Small intestine (tissue), 7 donors: ENCODE results near the gene TLR1. TPM values are rescaled to one million over a fixed set of nuclear protein-coding genes. Genes with fewer than 3 reads are reported as not detected.
A peak's percentile ranks its signal among the peaks of the same experiment; 100 is the strongest.
"Not testable (repeated sequence)": the region's sequence is repeated elsewhere in the genome, so short reads cannot be mapped to it uniquely, and the experiment has no call there.

ENCODE experiments used
- DNase-seq, 2 donors: peaks; one replicate each; pipeline versions ENCODE4 v3.0.0 to v3.0.0-alpha.2; 2013
- FAIRE-seq: peaks from 2 replicates; lab custom pipeline; 2012; peaks lifted over from hg19 to GRCh38; lab: Jason Lieb, UNC
- H3K27ac ChIP-seq, 3 donors: one replicate each; pipeline ENCODE4 v1.5.1; 2013; ENCODE audit warnings: low read length in 2 of 3, mild to moderate bottlenecking in 2 of 3, control low read depth in 1 of 3, inconsistent platforms in 1 of 3, low read depth in 1 of 3, moderate library complexity in 1 of 3
- H3K27me3 ChIP-seq, 3 donors: one replicate each; pipeline ENCODE4 v1.6.1; 2013; ENCODE audit warnings: low read length in 3 of 3, inconsistent platforms in 1 of 3; ENCODE audit not compliant: control insufficient read depth in 3 of 3, insufficient read depth in 3 of 3
- H3K36me3 ChIP-seq, 3 donors: one replicate each; pipeline ENCODE4 v1.6.1; 2013; ENCODE audit warnings: low read length in 3 of 3, inconsistent platforms in 1 of 3, low read depth in 1 of 3, mild to moderate bottlenecking in 1 of 3, moderate library complexity in 1 of 3; ENCODE audit not compliant: control insufficient read depth in 3 of 3, insufficient read depth in 2 of 3
- H3K4me1 ChIP-seq, 3 donors: one replicate each; pipeline ENCODE4 v1.6.1; 2013; ENCODE audit warnings: low read length in 2 of 3, inconsistent platforms in 1 of 3, low read depth in 1 of 3, mild to moderate bottlenecking in 1 of 3, moderate library complexity in 1 of 3; ENCODE audit not compliant: control insufficient read depth in 3 of 3, insufficient read depth in 2 of 3
- H3K4me3 ChIP-seq, 3 donors: one replicate each; pipeline ENCODE4 v1.5.1; 2013; ENCODE audit warnings: low read length in 3 of 3, control low read depth in 1 of 3, inconsistent platforms in 1 of 3, low read depth in 1 of 3, mild to moderate bottlenecking in 1 of 3, moderate library complexity in 1 of 3
- H3K9me3 ChIP-seq, 2 donors: one replicate each; pipeline ENCODE4 v1.6.1; 2013; ENCODE audit warnings: low read depth in 1 of 2, low read length in 1 of 2; ENCODE audit not compliant: control insufficient read depth in 2 of 2, insufficient read depth in 1 of 2
- WGBS, 3 donors: extraction: QIAGEN DNeasy Blood & Tissue Kit; methylation state at CpG; one replicate each; pipeline ENCODE4 v1.1.7; 2013; 5-methylcytosine and 5-hydroxymethylcytosine counted together
- polyA plus RNA-seq, 4 donors: library from polyadenylated mRNA; stranded (reverse) in 3 of 4; unstranded in 1 of 4; fragments of 200-250 nt in 3 of 4; fragments of 120-200 nt in 1 of 4; gene quantifications; one replicate each; pipeline versions ENCODE4 v1.2.1 to v1.2.3, GENCODE V29; 2013
- donor health status: healthy with polysubstance abuse.
- donor health status: control.
- donor health status: control.
- donor health status: Bipolar disorder and iron deficiency.
- donor health status: healthy.

The TLR1 gene
- polyA plus RNA-seq, 4 donors = 0.54 to 4.6 (median 1.8) TPM

DNA sequence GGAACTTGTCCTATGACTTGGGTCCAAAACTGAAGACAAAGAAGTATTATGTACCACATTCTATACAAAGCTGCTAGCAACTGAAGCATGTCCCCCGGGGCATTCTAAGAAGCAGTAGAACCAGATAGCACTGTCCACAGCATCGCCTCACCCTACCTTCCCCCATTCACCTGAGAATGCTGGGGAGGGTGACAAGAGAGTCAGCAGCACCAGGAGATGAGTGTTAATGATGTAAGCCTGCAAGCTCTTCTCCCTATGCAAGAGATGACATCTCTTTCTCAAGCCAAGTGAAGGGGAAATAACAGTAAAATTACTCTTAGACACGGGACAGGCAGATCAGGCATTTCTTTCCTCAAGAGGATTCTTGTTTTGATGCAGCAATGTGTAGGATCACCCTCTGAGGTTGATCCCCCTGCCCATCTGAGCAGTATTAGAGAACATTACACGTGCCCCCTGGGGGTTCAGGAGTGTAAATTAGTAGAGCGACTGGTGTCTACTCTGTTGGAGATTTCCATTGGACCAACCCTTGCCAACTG, 13.9 kb upstream of the TLR1 start:
- Histone ChIP-seq H3K4me1 (peaks cover 0 to 2% (median 0%) of the 10 kb centered on the region in 3 donors), H3K27me3 (no peaks in the 10 kb centered on the region), H3K36me3 (no peaks in the 10 kb centered on the region), H3K9me3 (peaks cover 0 to 19% of the 10 kb centered on the region in 2 donors), H3K4me3 (no peak overlapping the region), H3K27ac (no peak overlapping the region)
- FAIRE-seq (no peak), DNase-seq (no peak)
- 41 to 69% (median 49%) methylated on average over 5 of the region's 5 CpGs for WGBS, 3 donors

DNA sequence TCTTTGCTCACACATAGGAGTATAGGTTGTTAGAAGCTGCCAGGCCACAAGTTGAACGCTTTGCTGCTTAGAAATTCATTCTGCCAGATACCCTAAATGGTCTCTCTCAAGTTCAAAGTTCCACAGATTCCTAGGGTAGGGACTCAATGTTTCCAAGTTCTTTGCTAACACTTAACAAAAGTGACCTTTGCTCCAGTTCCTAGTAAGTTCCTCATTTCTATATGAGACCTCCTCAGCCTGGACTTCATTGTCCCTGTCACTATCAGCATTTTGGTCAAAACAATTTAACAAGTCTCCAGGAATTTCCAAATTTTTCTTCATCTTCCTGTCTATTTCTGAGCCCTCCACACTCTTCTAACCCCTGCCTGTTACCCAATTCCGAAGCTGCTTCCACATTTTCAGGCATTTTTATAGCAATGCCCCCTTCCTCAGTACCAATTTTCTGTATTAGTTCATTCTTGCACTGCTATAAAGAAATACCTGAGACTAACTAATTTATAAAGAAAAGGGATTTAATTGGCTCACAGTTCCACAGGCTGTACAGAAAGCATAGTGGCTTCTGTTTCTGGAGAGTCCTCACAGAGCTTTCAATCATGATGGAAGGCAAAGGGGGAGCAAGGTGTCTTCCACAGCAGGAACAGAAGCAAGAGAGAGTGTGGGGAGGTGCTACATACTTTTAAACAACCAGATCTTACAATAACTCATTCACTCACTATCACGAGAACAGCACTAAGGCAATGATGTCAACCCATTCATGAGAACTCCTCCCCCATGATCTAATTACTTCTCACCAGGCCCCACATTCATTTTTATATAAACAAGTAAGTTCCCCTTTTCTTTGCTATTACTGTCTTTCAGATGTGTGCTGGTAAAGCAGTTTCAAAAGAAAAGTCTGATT, 11.5 kb upstream of the TLR1 start:
- no peaks in the 10 kb centered on the region for H3K36me3 ChIP-seq
- 60 to 61% (median 60%) methylated on average over 3 of the region's 3 CpGs for WGBS, 3 donors
- FAIRE-seq (no peak), DNase-seq (peak; percentile 19 to 26)
- H3K27ac ChIP-seq = no peak overlapping the region
- H3K9me3 ChIP-seq = peaks cover 0 to 14% of the 10 kb centered on the region in 2 donors
- no peaks in the 10 kb centered on the region for H3K27me3 ChIP-seq
- no peak overlapping the region for H3K4me3 ChIP-seq
- peaks cover 0 to 2% (median 0%) of the 10 kb centered on the region in 3 donors for H3K4me1 ChIP-seq

DNA sequence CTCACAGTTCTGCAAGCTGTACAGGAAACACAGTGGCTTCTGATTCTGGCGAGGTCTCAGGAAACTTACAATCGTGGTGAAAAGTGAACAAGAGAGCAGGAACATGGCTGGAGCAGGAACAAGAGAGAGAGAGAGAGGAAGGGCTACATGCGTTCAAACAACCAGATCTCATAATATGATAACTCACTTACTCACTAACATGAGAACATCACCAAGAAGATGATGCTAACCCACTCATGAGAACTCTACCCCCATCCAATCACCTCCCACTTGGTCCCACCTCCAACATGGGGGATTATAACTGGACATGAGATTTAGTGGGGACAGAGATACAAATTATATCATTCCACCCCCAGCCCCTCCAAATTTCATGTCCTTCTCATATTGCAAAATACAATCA, 9.8 kb upstream of the TLR1 start:
- Histone ChIP-seq H3K4me1 (no peaks in the 10 kb centered on the region), H3K27ac (no peak overlapping the region), H3K27me3 (no peaks in the 10 kb centered on the region), H3K9me3 (peaks cover 0 to 14% of the 10 kb centered on the region in 2 donors), H3K36me3 (no peaks in the 10 kb centered on the region), H3K4me3 (no peak overlapping the region)
- DNase-seq (no peak), FAIRE-seq (no peak)
- WGBS, 3 donors = 68 to 90% (median 80%) methylated on average over 3 of the region's 3 CpGs

DNA sequence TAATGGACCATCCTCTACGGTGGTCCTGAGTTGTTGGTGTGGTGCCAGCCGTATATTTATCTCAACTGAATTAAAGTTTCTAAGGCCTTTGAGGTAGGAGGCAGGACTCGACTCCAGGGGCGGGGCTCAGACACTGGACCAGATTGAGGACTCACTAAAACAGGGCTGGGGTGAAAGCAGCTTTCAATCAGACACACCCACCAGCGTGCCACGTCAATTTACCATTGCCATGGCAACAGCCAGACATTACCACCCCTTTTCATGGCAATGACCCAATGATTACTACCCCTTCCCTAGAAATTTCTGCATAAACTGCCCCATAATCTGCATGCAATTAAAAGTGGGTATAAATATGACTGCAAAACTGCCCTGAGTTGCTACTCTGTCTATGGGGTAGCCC, 6.7 kb upstream of the TLR1 start:
- Histone ChIP-seq H3K4me1 (no peaks in the 10 kb centered on the region), H3K4me3 (no peak overlapping the region), H3K9me3 (peaks cover 0 to 14% of the 10 kb centered on the region in 2 donors), H3K27me3 (no peaks in the 10 kb centered on the region), H3K27ac (no peak overlapping the region), H3K36me3 (no peaks in the 10 kb centered on the region)
- WGBS, 3 donors = 80 to 86% (median 84%) methylated on average over 6 of the region's 6 CpGs
- no peak for FAIRE-seq
- DNase-seq = no peak

DNA sequence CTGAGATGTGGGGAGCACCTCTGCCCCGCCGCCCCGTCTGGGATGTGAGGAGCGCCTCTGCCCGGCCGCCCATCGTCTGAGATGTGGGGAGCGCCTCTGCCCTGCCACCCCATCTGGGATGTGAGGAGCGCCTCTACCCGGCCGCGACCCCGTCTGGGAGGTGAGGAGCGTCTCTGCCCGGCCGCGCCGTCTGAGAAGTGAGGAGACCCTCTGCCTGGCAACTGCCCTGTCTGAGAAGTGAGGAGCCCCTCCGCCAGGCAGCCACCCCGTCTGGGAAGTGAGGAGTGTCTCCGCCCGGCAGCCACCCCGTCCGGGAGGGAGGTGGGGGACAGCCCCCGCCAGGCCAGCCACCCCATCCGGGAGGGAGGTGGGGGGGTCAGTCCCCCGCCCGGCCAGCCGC, 2.9 kb upstream of the TLR1 start:
- H3K4me1 ChIP-seq, DNase-seq, H3K36me3 ChIP-seq, H3K4me3 ChIP-seq, FAIRE-seq, H3K27ac ChIP-seq, H3K9me3 ChIP-seq, H3K27me3 ChIP-seq: not testable (repeated sequence)
- WGBS, 3 donors = 96 to 100% (median 98%) methylated on average over 8 to 29 of the region's 29 CpGs

DNA sequence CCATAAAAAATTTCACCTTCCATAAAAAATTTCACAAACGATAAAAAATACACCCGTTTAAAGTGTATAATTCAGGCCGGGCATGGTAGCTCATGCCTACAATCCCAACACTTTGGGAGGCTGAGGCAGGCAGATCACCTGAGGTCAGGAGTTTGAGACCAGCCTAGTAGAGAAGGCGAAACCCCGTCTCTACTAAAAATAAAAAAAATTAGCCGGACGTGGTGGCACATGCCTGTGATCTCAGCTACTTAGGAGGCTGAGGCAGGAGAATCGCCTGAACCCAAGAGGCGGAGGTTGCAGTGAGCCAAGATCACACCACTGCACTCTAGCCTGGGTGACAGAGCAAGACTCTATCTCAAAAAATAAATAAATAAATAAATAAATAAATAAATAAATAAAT, 1.7 kb upstream of the TLR1 start:
- H3K9me3 ChIP-seq = peaks cover 0 to 12% of the 10 kb centered on the region in 2 donors
- H3K36me3 ChIP-seq, DNase-seq, H3K4me1 ChIP-seq, H3K4me3 ChIP-seq, H3K27ac ChIP-seq, H3K27me3 ChIP-seq, FAIRE-seq: not testable (repeated sequence)
- 82 to 93% (median 90%) methylated on average over 9 of the region's 9 CpGs for WGBS, 3 donors

DNA sequence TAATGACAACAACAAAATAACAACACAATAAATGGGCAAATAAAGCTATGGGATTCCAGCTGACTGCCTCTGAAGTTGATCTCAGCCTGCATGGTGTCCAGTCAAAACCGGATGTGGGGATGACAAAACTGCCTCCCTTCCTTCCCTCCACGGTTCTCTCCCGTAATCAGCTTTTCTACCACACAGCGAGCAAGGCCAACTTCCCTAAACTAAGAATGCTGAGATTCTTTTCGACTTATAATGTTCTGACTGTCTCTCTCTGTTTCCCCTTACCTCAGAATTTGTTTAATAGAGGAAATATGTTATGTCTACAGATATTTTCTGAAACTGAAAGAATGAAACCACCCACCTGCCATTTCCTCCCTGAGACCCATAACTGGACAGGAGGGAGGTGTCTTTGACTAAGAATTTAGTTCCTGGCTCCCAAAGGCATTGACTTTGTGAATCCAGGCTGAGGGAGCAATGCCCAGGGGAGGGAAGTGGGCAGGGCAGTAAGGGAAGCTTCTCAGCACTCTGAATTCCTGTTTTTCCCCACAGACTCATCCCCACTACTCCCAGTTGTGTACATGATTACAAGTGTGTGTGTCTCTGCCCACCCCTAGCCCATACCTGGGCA, 1.0 kb upstream of the TLR1 start:
- H3K27me3 ChIP-seq = no peaks in the 10 kb centered on the region
- no peak overlapping the region for H3K4me3 ChIP-seq
- DNase-seq = peak in 1 of 2 donors; percentile 9
- H3K36me3 ChIP-seq = peaks cover 0 to 1% (median 0%) of the 10 kb centered on the region in 3 donors
- H3K27ac ChIP-seq = peak overlapping the region in 1 of 3 donors; percentile 57
- FAIRE-seq = no peak
- H3K4me1 ChIP-seq = peaks cover 0 to 10% (median 0%) of the 10 kb centered on the region in 3 donors
- H3K9me3 ChIP-seq = peaks cover 0 to 12% of the 10 kb centered on the region in 2 donors
- 47 to 84% (median 48%) methylated on average over 5 of the region's 5 CpGs for WGBS, 3 donors

DNA sequence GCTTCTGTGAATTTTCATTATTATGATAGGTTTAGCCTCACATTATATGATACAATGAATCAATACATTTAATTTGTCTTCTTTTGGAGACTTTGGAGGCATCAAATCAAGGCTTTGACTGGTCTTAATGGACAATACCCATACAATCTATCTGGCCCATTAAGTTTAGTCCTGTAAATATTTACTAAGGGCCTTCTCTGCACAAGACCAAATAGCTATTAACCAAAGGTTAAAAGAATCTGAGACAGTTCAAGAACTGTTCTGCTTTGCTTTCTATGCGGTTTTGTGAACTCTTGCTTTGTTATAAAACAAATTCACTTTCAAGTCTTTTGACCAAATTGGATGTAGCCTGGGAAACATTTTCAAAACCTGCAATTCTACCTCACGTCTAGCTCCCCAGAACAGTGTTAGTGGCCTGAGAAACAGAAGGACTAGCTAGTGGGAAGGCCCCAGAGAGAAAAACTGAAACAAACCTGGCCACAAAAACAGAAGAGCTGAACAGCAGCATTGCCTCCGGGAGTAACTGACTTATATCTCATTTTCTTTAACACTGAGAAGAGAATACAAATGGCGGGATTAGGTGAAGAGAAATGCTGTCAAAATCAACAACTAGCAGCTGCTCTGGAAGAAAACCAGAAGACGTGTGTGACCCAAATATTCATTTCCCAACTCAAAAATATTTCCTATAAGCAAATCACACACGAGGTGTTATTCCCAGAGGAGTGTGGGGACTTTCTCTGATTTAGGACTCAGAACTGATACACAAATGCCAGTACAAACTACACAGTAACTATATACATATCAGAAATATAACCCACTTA, 548 bp downstream of the TLR1 start:
- Histone ChIP-seq H3K27ac (peak overlapping the region; percentile 55 to 83 (median 61)), H3K9me3 (peaks cover 0 to 12% of the 10 kb centered on the region in 2 donors), H3K27me3 (no peaks in the 10 kb centered on the region), H3K36me3 (peaks cover 0 to 5% (median 2%) of the 10 kb centered on the region in 3 donors), H3K4me3 (peak overlapping the region; percentile 19 to 41 (median 36)), H3K4me1 (peaks cover 0 to 10% (median 0%) of the 10 kb centered on the region in 3 donors)
- DNase-seq = peak; percentile 16 to 31
- no peak for FAIRE-seq
- 6 to 22% (median 6%) methylated on average over 6 of the region's 6 CpGs for WGBS, 3 donors
